HCT116 (cell line): Measurements from ENCODE around the gene NPTX1.

Experiments
- CBX3 ChIP-seq: IDR thresholded peaks from 2 replicates; pipeline ENCODE4 v1.6.1; 2012; ENCODE audit warnings: low read depth
- CTCF ChIP-seq, 3 experiments: fragments of 200-600 bp in 1 of 3; sonication (generic) in 1 of 3; IDR thresholded peaks in 2 of 3; conservative IDR thresholded peaks in 1 of 3; 2 replicates each; pipeline ENCODE4 v1.5.1; 2012 to 2017; ENCODE audit warnings: low read depth in 2 of 3, low read length in 2 of 3, antibody characterized with exemption in 1 of 3, borderline replicate concordance in 1 of 3, control low read depth in 1 of 3, mild to moderate bottlenecking in 1 of 3, mixed read lengths in 1 of 3, mixed run types in 1 of 3, moderate library complexity in 1 of 3; ENCODE audit not compliant: insufficient read depth in 1 of 3
- EZH2 ChIP-seq: fragments of 200-600 bp; sonication (generic); IDR thresholded peaks from 2 replicates; pipeline ENCODE4 v1.6.1; 2017; ENCODE audit warnings: antibody characterized with exemption, mixed run types
- TCF7L2 ChIP-seq: IDR thresholded peaks from 2 replicates; pipeline ENCODE4 v1.7.0; 2011; ENCODE audit warnings: borderline replicate concordance, inconsistent platforms; ENCODE audit not compliant: insufficient read depth, insufficient read length; ENCODE audit errors: extremely low read depth

- TF ChIP-seq TCF7L2 (no peak), CBX3 (no peak), EZH2 (no peak), CTCF (IDR thresholded peaks at IDR 0.05 in 2 of 3, conservative IDR thresholded peaks at IDR 0.05 in 1 of 3; ENCODE audit: borderline replicate concordance in 1 of 3, insufficient read depth in 1 of 3, low read depth in 2 of 3, low read length in 2 of 3) (no peak)
These were observed 2.3 kb upstream of the NPTX1 start for GRCh38 chr17:80478487-80479245.
